Stomach (tissue), 4 donors: ENCODE data around the gene SURF2.

Experiments used
- POLR2A ChIP-seq, 4 donors: fragments of 450-650 bp; IDR thresholded peaks; one replicate each; pipeline ENCODE4 v1.6.1; 2016; ENCODE audit warnings: antibody characterized with exemption in 4 of 4, control low read depth in 2 of 4, mild to moderate bottlenecking in 1 of 4, moderate library complexity in 1 of 4
- POLR2AphosphoS5 ChIP-seq, 3 donors: sonication (generic); formaldehyde crosslinking; IDR thresholded peaks; one replicate each; pipeline ENCODE4 v1.6.1; 2016; ENCODE audit warnings: antibody characterized with exemption in 3 of 3
- TF ChIP-seq, protein P1 (sequence below), 7 experiments: fragments of 450-650 bp in 4 of 7; fragments of 200-600 bp in 3 of 7; sonication (generic) in 3 of 7; IDR thresholded peaks; one replicate each; pipeline ENCODE4 v1.5.1; 2016 to 2019; ENCODE audit warnings: antibody characterized with exemption in 7 of 7, control low read depth in 2 of 7, mild to moderate bottlenecking in 1 of 7

GRCh38 chr9:133339641-133340040 is 16.7 kb upstream of the SURF2 start:
- TF ChIP-seq POLR2A (IDR thresholded peaks at IDR 0.05) (no peak), POLR2AphosphoS5 (IDR thresholded peaks at IDR 0.05) (no peak)
- TF ChIP-seq, protein P1, sequence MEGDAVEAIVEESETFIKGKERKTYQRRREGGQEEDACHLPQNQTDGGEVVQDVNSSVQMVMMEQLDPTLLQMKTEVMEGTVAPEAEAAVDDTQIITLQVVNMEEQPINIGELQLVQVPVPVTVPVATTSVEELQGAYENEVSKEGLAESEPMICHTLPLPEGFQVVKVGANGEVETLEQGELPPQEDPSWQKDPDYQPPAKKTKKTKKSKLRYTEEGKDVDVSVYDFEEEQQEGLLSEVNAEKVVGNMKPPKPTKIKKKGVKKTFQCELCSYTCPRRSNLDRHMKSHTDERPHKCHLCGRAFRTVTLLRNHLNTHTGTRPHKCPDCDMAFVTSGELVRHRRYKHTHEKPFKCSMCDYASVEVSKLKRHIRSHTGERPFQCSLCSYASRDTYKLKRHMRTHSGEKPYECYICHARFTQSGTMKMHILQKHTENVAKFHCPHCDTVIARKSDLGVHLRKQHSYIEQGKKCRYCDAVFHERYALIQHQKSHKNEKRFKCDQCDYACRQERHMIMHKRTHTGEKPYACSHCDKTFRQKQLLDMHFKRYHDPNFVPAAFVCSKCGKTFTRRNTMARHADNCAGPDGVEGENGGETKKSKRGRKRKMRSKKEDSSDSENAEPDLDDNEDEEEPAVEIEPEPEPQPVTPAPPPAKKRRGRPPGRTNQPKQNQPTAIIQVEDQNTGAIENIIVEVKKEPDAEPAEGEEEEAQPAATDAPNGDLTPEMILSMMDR (IDR thresholded peaks at IDR 0.05) = no peak
